OCI-M2 (cell line): Measurements from ENCODE around the gene DHRS4.
"Not testable (repeated sequence)": the region's sequence is repeated elsewhere in the genome, so short reads cannot be mapped to it uniquely, and the experiment has no call there.

Source experiments
- DNase-seq: peaks from one replicate; lab custom pipeline; 2025; ENCODE audit not compliant: unreplicated experiment; lab: John Stamatoyannopoulos, UW

DHRS4 gene

DNA sequence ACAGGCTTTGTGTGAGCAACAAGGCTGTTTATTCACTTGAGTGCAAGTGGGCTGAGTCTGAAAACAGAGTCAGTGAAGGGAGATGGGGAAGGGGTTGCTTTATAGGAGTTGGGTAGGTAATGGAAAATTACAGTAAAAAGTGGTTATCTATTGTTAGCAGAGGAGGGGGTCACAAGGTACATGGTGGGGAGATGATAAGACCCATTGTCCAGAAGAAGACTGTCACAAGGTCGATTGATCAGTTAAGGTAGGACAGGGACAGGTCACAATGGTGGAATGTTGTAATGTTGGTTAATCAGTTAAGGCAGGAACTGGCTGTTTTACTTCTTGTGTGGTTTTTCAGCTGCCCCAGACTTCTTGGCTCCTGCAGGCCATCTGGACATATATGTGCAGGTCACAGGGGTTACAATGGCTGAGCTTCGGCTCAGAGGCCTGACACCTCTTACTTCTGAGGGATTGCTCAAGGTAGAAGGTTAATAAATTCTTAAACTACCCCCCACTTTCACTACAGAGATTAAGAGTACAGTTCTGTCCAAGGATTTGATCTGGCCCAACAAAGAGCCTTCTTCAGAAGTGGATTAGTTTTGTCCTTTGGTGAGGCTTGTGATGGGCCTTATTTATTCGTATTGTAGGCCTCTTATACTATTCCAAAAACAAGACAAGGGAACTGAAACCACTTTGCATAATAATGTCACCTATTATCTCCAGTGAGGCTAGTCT, 13.8 kb upstream of the DHRS4 start:
- DNase-seq: no peak

GRCh38 chr14:23941230-23941629, 12.3 kb upstream of the DHRS4 start:
- DNase-seq: no peak

DNA sequence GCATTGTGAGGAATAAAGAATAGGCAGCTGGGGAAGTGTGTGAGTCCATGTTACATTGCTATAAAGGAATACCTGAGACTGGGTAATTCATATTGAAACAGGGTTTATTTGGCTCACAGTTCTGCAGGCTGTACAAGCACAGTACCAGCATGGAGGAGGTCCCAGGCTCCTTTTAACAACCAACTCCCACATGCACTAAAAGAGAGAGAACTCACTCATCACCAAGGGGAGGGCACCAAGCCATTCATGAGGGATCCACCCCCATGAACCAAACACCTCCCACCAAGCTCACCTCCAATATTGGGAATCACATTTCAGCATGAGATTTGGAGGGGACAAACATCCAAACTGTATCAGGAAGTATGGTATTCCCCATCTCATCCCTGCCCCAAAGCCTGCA, 11.9 kb upstream of the DHRS4 start:
- no peak for DNase-seq

- DNase-seq: no peak
Measured at GRCh38 chr14:23942587-23942986, 11.0 kb upstream of the DHRS4 start.

- DNase-seq: not testable (repeated sequence)
Measured at GRCh38 chr14:23949069-23949468, 4.5 kb upstream of the DHRS4 start.

DNA sequence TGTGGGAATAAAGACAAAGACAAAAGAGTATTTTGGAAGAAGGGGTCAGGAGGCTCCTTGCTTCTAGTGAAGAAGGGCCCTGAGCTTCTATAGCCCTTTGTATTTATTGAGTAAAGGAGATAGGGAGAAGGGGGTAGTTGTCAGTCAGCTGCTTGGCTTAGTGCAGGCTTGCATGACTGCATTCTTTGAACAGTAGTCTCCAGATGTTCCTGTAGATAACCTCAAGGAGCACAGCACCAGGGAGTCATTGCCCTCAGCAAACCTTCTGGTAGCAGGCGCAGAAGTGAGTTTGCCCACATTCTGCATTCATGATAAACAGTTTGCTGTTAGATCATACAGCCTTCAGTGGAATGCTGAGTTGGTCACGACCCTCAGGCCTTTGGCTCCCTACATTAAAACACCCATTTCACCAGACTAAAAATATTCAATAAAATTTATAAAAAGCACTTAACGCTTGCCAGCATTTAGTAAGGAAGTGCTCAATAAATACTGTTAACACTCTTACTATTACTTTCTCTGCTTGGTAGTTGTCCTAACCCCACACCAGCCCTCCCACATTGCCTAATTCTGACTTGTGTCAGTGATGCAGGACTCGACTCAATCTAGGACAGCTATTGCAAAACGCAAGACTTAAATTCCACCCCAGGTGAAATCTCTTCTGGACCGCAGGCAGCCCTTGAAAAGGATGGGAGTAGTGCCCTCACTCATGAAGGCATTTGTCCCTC, 3.0 kb upstream of the DHRS4 start:
- DNase-seq: no peak

DNA sequence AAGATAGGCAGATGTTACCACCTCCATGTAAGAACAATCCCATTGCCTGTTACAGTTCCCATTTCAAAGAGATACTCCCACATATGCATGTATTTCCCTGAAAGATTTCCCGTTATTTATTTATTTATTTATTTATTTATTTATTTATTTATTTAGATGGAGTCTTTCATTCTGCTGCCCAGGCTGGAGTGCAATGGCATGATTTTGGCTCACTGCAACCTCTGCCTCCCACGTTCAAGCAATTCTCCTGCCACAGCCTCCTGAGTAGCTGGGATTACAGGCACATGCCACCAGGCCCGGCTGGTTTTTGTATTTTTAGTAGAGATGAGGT, 2.5 kb upstream of the DHRS4 start:
- DNase-seq: not testable (repeated sequence)

- no peak for DNase-seq
Measured at GRCh38 chr14:23951590-23952201, 1.9 kb upstream of the DHRS4 start.

DNA sequence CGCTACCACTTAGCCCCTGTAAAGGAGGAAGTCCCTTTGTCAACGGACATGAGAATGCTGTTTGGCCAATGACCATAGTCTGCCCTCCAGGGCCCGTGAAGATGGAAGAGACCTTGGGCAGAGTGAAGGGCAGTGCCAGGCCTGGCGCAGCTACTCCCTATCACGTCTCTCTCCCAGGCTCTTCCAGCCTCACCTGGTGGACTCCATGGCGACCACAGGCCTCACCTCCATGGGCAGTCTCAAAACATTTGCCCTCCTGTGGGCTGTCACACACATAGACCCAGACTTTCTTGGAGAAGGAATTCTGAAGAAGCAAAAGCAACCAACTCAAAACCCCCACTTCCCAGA, 480 bp upstream of the DHRS4 start:
- DNase-seq: not testable (repeated sequence)

DNA sequence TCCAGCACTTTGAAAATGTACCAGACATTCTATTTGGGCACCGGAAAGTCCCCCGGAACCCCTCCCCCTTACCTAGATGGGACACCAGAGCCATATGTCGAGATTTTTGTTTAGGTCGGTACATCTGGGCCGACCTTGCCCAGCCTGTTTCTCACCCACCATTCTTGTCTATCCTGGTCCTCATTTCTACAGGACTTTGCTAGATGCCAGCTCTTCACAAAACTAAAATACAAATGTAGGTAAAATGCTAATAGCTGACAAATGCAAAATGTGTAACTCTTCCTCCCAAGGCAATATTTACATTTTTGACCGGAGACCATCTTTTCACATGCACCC, 677 bp downstream of the DHRS4 start:
- not testable (repeated sequence) for DNase-seq

GRCh38 chr14:23954965-23955364, 1.4 kb downstream of the DHRS4 start:
- not testable (repeated sequence) for DNase-seq

- not testable (repeated sequence) for DNase-seq
Measured at GRCh38 chr14:23955811-23956210, 2.2 kb downstream of the DHRS4 start.

- not testable (repeated sequence) for DNase-seq
Measured at GRCh38 chr14:23957913-23958569, 4.5 kb downstream of the DHRS4 start.

DNA sequence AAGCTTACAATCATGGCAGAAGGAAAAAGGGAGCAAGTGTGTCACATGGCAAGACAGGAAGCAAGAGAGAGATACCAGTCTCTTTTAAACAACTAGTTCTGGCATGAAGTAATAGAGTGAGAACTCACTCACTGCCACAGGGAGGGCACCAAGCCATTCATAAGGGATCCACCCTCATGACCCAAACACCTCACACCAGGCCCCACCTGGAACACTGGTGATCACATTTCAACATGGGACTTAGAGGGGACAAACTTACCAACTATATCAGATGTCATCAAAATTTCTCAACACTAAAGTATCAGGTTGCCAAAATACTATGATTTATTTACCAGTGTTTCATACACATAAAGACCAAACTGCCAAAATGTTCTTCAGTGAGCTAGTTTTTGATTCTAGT, 7.3 kb downstream of the DHRS4 start:
- DNase-seq: not testable (repeated sequence)

DNA sequence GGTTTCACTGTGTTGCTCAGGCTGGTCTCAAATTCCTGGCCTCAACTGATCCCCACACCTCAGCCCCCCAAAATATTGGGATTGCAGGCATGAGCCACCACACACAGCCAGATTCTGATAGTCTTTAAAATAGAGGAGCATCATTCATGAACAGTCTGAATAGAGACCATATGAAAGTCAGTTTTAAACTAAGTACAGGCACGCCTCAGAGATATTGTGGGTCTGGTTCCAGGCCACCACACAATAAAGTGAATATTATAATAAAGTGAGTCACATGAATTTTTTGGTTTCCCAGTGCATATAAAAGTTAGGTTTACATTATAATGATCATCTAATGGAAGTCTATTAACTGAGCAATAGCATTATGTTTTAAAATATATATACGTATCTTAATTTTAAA, 8.1 kb downstream of the DHRS4 start:
- not testable (repeated sequence) for DNase-seq

DNA sequence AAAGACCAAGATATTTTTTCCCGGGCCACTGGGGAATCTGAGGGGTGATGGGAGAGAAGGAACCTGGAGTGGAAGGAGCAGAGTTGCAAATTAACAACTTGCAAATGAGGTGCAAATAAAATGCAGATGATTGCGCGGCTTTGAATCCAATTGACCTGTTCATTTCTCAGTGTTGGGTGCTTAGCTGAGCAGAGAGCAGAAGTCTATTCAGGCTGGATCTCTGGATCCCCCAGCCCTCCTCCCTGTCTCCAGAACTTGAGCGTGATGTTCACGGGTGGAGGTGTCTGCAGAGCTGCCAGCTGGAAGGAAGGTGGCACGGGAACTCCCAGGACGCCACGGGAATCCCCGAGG, 15.5 kb downstream of the DHRS4 start:
- not testable (repeated sequence) for DNase-seq

DNA sequence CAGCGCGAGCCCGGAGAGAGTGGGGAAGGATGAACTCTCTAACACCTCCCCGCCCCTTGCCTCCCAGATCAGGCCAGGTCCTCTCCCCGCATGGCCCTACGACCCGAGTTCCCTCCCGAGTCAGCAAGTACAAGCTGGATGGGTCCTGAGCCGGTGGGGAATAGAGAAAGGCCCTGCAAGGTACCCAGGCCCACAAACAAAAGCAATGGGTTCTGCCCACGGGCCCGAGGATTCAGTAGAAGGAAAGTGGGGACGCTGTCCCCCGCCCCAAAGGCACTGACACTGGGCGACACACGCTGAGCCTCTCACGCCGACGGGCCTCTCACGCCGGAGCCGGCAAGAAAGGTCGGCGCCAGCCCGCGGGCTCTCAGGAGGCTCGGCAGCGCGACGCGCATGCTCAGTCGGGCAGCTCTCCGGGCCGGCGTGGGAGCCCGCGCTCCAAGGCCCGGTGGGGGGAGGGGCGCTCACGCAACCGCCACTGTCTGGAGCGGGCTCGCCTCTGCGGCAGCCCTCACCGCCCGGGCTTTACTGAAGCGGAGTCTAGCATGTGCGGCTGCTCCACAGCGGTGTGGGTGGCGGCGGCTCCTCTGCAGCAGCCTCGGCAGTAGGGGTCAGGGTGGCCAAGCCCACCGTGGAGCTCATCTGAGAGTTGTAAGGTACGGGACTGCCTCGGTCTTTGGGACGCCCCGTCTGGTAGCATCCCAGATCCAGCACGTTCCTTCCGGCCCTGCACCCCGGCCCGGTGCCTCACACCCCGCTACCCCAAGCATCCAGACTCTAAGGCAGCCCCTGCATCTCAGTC, 16.1 kb downstream of the DHRS4 start:
- DNase-seq: not testable (repeated sequence)

DNA sequence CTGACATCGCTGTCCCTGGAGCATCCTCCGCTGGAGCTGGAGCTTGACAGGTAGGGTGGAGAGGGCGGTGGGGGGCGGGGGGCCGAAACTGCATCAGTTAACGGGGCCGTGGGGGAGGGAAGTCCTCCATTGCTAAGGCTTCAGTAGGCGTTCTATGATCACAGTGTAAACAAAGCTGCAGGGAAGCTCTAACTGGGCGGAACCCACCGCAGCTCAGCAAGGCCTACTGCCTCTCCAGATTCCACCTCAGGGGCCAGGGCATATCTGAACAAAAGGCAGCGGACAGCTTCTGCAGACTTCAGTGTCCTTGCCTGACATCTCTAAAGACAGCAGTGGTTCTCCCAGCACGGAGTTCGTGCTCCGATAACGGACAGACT, 16.7 kb downstream of the DHRS4 start:
- not testable (repeated sequence) for DNase-seq

DNA sequence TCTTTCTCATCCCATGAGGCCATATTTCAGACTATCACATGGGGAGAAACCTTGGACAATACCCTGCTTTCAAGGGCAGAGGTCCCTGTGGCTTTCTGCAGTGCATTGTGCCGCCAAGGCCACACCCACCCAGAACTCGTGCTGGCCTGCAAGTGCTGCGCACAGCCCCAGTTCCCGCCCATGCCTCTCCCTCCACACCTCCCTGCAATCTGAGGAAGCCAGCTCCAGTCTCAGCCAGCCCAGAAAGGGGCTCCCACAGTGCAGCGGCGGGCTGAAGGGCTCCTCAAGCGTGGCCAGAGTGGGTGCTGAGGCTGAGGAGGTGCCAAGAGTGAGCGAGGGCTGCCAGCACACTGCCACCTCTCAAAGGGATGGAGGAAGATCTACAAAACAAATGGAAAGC, 19.6 kb downstream of the DHRS4 start:
- not testable (repeated sequence) for DNase-seq

DNA sequence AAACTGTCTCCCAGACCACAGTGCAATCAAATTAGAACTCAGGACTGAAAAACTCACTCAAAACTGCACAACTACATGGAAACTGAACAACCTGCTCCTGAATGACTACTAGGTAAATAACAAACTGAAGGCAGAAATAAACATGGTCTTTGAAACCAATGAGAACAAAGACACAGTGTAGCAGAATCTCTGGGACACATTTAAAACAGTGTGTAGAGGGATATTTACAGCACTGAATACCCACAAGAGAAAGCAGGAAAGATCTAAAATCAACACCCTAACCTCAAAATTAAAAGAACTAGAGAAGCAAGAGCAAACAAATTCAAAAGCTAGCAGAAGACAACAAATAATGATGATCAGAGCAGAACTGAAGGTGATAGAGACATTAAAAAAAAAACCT, 20.5 kb downstream of the DHRS4 start:
- DNase-seq: not testable (repeated sequence)

- DNase-seq: not testable (repeated sequence)
Measured at GRCh38 chr14:23977208-23977607, 23.6 kb downstream of the DHRS4 start.
